Uterus (tissue), 2 donors: ENCODE measurements around the gene RSKR.

ENCODE experiments used
- CTCF ChIP-seq, 4 experiments: fragments of 200-600 bp in 2 of 4; fragments of 450-650 bp in 2 of 4; sonication (generic) in 2 of 4; IDR thresholded peaks; one replicate each; pipeline ENCODE4 v1.5.1; 2016 to 2019; ENCODE audit warnings: antibody characterized with exemption in 4 of 4, mild to moderate bottlenecking in 2 of 4, moderate library complexity in 1 of 4
- POLR2A ChIP-seq, 2 donors: fragments of 450-650 bp; IDR thresholded peaks; one replicate each; pipeline ENCODE4 v1.6.1; 2016; ENCODE audit warnings: antibody characterized with exemption in 2 of 2, mild to moderate bottlenecking in 1 of 2, moderate library complexity in 1 of 2

GRCh38 chr17:28578246-28579195 is 35.5 kb downstream of the RSKR start:
- TF ChIP-seq CTCF (IDR thresholded peaks at IDR 0.05) (no peak), POLR2A (IDR thresholded peaks at IDR 0.05) (no peak)
